Stimulated activated CD4-positive, alpha-beta T cell treated with anti-CD3 and anti-CD28 coated beads, Interleukin-4, amount 100 ng/mL, for 1 hour (primary cell): ENCODE results near the gene MAPRE3.
"Not testable (repeated sequence)": the region's sequence is repeated elsewhere in the genome, so short reads cannot be mapped to it uniquely, and the experiment has no call there.

Experiments
- DNase-seq: peaks from one replicate; pipeline ENCODE4 v3.0.0-alpha.2; 2020

The MAPRE3 gene

DNA sequence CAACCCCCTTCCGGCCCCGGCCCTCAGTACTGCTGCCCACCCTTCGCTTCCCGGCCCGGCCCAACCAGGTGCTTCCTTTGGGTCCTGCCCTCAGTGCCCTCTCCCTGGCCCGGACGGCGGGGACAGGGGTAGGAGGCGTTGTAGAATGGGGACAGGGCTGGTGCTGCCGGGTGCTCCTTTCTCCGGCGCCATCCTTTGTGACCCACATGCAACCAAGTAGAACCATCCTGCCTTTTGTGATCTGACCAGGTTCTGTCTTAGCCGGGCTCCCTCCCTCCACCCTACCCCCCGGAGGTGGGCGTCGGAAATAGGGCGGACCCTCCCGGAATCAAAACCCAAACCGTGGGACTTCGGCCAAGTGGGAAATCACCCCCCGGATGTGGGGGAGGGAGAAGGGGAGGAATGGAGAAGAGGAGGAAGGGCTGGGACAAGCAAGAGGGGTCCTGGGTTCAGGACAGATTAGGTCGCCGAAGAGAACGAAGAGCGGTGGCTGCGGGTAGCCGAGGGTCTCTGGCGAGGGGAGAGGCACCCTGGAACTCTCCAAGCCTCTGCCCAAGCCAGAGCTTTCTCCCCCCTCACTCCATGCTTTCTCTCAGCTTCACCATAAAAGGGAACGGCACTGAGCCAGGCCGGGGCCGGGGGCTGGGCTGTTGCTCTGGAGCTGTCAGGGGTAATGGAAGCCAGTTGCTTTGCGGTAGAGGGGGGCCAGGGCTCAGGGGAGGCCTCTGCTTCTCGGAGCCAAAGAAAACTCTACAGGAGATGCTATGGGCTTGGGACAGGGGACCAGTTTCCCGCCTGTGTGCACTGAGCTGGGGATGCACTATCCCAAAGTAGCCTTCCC is 101.8 kb downstream of the MAPRE3 start:
- peak; percentile 39 for DNase-seq

GRCh38 chr2:27072920-27073319 is 102.5 kb downstream of the MAPRE3 start:
- no peak for DNase-seq

DNA sequence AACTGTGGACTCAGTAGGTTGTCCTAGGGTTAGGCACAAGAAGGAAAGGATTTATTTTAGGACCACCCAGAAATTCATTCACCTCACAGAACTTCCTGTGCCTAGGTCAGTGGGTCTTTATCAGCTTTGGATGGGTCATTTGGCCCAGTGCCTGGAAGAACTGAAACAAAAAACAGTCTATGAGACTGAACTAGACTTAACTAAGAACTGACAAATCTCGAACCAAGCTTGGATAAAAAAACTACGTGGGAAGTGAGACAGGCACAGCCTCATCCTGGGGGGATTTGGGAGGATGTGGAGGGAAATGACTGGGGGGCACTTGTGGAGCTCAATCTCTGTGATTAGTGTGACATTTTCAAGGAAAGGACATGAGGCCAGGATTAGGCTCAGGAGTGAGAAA is 103.3 kb downstream of the MAPRE3 start:
- DNase-seq: no peak

GRCh38 chr2:27074738-27075565 is 104.5 kb downstream of the MAPRE3 start:
- peak; percentile 38 for DNase-seq

DNA sequence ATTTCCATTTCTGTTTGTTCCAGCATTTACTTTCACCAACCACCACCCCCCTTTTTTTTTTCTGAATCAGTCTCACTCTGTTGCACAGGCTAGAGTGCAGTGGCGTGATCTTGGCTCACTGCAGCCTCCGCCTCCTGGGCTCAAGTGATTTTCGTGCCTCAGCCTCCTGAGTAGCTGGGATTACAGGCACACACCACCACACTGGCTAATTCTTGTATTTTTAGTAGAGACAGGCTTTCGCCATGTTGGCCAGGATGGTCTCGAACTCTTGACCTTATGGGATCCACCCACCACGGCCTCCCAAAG is 105.1 kb downstream of the MAPRE3 start:
- not testable (repeated sequence) for DNase-seq

- DNase-seq: no peak
Measured at GRCh38 chr2:27076323-27076722, 105.9 kb downstream of the MAPRE3 start.
